Stimulated activated CD4-positive, alpha-beta T cell treated with anti-CD3 and anti-CD28 coated beads, Interleukin-4, amount 100 ng/mL, for 48 hours (primary cell): ENCODE data around the gene TMEM217.
"Not testable (repeated sequence)": the region's sequence is repeated elsewhere in the genome, so short reads cannot be mapped to it uniquely, and the experiment has no call there.

ENCODE experiments used
- DNase-seq, 2 donors: peaks; one replicate each; pipeline ENCODE4 v3.0.0-alpha.2; 2020; ENCODE audit warnings: low read depth in 2 of 2

TMEM217 gene

DNA sequence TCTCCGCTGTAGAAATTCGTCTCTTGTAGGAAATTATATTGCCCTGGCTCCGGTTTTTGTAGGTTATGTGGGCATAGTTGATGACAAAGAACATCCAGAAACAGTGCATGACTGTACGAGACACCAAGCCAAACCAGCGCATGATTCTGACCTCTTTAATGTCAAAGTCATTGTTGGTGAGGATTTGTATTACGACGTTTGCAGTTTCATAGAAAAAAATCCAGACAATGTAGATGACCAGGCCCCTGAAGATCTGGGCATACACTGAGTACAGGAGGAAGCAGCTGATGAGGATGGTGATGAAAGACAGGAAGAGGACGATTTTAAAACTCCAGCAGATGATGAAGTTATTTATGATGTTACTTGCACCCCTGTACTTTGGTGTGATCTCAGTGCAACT is 39.4 kb downstream of the TMEM217 start:
- no peak for DNase-seq

GRCh38 chr6:37218061-37218460 is 39.9 kb downstream of the TMEM217 start:
- no peak for DNase-seq

DNA sequence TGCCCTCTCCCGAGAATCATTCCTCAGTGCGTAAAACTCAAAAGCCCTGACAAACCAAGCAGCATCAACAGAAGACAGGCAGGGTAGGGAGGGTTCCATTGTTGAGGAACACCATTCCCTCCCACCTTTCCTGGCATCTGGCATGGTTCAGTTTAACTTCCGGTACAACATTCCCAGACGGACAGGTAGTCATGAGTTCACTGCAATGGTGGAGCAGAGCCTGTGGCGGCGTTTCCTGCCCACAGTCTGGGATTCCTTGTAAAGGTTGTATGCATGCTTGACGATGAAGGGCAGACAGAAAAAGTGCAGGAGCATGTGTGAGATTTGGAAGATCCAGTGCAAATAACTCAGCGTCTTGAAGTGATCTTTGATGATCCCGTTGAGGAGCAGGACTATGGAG is 45.7 kb downstream of the TMEM217 start:
- no peak for DNase-seq

GRCh38 chr6:37210313-37210968 is 47.5 kb downstream of the TMEM217 start:
- peak; percentile 71 to 72 for DNase-seq

GRCh38 chr6:37209461-37210205 is 48.3 kb downstream of the TMEM217 start:
- DNase-seq = peak in 1 of 2 donors; percentile 32

- DNase-seq = no peak
Measured at GRCh38 chr6:37208793-37209192, 49.2 kb downstream of the TMEM217 start.

DNA sequence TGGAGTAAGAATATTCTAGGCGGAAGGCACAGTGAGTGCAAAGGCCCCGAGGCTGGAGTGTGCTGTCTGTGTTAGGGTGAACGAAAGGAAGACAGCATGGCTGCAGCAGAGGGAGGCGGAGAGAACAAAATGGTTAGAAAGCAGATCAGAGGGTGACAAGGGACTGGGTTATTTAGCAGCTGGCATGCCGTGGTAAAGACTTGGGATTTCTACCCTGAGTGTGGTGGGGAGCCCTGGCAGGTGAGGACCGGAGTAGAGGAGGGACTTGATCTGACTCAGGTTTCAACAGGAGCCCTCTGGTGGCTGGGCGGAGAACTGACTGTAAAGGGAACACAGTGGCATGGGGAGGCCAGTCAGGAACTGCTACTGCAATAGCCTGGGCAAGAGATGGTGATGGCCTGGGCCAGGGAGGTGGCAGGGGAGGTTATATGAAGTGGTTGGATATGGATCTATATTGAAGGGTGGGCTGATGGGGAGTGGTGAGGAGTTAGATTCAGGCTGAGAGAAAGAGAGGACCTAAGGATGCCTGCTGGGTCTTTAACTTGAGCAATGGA is 50.0 kb downstream of the TMEM217 start:
- DNase-seq = peak; percentile 86 to 88

- DNase-seq = no peak
Measured at GRCh38 chr6:37206622-37207021, 51.3 kb downstream of the TMEM217 start.

GRCh38 chr6:37205997-37206340 is 52.0 kb downstream of the TMEM217 start:
- DNase-seq = no peak

- DNase-seq = no peak
Measured at GRCh38 chr6:37205175-37205996, 52.6 kb downstream of the TMEM217 start.

DNA sequence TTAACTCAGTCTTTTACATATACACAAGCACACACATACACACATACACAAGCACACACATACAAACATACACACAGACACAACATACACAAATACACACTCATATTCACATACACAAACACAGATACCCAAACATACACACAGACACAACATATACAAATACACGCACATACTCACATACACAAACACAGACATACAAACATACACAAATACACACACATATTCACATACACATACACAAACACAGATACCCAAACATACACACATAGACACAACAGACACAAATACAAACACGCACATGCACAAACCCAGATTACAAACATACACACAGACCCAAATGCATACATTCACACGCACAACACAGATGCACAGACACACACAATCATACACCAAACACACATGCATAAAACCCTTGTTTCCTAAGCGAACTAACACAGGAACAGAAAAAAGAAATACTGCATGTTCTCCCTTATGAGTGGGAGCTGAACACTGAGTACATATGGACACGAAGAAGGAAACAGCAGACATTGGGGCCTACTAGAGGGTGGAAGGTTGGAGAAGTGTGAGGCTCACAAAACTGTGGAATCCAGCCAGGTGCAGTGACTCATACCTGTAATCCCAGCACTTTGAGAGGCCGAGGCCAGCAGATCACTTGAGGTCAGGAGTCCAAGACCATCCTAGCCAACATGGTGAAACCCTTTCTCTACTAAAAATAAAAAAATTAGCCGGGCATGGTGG is 53.8 kb downstream of the TMEM217 start:
- no peak for DNase-seq

DNA sequence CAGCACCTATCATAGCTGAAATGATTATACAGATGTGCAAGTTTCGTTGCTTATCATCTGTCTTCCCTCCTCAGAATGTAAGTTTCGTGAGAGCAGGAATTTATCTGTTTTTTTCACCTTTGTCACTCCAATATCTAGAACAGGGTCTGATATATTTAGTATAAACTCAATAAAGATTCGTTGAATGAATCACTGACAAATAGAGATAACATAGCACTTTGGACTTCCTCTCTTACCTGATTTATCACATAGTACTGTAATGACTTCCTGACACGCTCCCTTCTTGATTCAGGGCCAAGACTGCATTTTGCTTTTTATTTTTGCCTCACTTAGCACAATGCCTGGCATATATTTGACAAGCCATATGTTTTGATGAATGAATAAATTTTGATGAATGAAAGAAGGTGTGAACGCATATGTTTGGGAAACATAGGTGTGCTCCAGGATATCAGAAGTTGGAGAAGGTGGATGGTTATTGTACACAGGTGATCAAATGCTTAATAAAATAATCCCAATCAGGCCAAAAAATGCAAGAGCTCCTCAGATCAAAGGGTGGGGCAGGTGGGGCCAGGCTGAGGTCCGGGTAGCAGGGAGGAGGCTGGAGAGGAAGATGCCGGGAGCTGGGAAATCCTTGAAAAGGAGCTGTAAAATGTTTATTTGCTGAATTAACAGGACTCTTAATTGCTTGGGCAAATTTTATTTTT is 55.0 kb downstream of the TMEM217 start:
- no peak for DNase-seq

DNA sequence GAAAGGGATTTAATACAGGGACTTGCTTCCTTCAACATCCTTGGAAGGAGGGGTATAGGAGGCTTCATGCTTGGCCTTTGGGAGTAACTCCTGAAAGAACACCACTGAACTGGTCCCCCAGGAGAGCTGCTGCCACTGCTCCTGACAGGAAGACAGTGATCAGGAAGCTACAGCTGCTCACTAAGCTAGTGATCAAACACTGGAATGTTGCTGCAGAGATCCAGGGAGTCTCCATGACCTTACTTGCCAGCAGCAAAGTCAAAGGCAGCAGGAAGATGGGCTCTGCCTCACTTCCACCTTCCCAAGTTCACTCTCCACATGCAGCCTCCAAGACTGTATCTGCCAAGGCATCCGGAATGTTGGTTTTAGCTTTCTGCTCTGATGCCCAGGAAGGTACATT is 56.2 kb downstream of the TMEM217 start:
- DNase-seq = no peak

GRCh38 chr6:37200085-37200484 is 57.9 kb downstream of the TMEM217 start:
- DNase-seq = no peak

- not testable (repeated sequence) for DNase-seq
Measured at GRCh38 chr6:37196451-37196850, 61.5 kb downstream of the TMEM217 start.

GRCh38 chr6:37194886-37195285 is 63.1 kb downstream of the TMEM217 start:
- not testable (repeated sequence) for DNase-seq

- no peak for DNase-seq
Measured at GRCh38 chr6:37192666-37193065, 65.3 kb downstream of the TMEM217 start.

DNA sequence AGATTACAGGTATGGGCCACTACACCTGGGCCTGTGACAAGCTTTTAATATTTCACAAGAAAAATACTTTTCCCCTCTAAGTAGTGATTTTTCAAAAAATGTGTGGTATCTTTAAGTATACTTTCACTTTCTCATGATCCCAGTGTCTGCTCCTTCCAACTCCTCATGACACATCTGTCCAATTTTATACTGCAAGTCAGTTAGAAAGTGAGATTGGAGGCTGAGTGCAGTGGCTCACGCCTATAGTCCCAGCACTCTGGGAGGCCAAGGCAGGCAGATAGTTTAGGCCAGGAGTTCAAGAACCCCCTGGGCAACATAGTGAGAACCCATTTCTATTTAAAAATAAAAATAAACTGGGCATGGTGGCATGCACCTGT is 67.8 kb downstream of the TMEM217 start:
- no peak for DNase-seq

DNA sequence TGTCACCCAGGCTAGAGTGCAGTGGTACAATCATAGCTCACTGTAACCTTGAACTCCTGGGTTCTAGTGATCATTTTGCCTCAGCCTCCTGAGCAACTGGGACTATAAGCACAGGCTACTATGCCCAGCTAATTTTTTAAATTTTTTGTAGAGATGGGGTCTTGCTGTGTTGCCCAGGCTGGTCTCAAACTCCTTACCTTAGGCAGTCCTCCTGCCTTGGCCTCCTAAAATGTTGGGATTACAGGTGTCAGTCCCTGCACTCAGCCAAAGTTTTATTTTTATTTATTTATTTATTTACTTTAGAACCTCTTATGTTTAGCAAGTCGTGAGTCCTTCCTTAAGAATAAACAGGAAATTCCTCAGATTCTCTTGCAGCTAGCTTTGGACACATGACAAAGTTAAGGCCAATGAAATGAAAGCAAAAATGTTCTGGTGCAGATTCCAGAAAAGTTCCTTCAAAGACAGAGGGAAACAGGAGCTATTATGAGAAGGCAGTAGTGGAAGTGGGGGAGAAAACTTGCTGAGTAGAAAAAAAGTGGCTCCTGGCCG is 68.9 kb downstream of the TMEM217 start:
- no peak for DNase-seq

DNA sequence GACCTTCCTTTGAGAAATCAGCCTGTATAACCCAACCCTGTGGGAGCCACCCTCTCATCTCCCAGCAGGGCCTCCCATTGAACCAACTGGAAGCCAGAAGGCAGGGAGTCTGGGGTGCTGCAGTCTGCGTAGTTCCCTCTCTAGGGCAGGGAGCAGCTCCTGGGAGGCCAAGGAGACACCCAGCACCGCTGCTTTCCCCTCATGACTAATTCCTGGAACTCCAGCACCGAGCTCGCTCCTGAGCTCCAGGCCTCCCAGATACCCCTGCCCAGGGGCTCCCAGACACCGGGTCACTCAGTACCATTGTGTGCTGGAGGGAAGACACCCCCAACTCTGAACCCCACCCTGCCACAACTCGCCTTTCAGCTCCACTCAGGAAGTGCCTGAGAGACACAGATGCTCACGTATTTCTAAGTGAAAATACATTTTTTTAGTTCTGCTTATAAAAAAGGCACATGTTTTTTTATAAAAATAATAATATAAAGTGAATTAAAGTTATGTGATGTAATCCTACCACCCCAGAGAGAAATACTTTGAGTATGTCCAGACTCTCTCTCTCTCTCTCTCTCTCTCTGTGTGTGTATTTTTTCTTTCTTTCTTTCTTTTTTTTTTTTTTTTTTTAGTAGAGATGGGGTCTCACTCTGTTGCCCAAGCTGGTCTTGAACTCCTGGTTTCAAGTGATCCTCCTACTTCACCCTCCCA is 70.5 kb downstream of the TMEM217 start:
- DNase-seq = no peak
